ENCODE results near the gene SAXO2.
"Not testable (repeated sequence)": the region's sequence is repeated elsewhere in the genome, so short reads cannot be mapped to it uniquely, and the experiment has no call there.

SAXO2 gene

GRCh38 chr15:82286475-82286874, 23.9 kb downstream of the SAXO2 start:
- DNase-seq (ENCODE audit: low read depth): not testable (repeated sequence)

GRCh38 chr15:82288202-82288601, 25.6 kb downstream of the SAXO2 start:
- DNase-seq (ENCODE audit: low read depth): not testable (repeated sequence)

GRCh38 chr15:82292271-82292670, 29.7 kb downstream of the SAXO2 start:
- DNase-seq (ENCODE audit: low read depth): no peak

- no peak for DNase-seq (ENCODE audit: low read depth)
Observed at GRCh38 chr15:82294061-82294690, 31.6 kb downstream of the SAXO2 start.

GRCh38 chr15:82297546-82297945, 34.9 kb downstream of the SAXO2 start:
- no peak for DNase-seq (ENCODE audit: low read depth)

GRCh38 chr15:82298032-82298431, 35.4 kb downstream of the SAXO2 start:
- DNase-seq (ENCODE audit: low read depth): no peak

GRCh38 chr15:82298520-82298919, 35.9 kb downstream of the SAXO2 start:
- peak; percentile 36 for DNase-seq (ENCODE audit: low read depth)

- not testable (repeated sequence) for DNase-seq (ENCODE audit: low read depth)
Observed at GRCh38 chr15:82299511-82299914, 36.9 kb downstream of the SAXO2 start.

- DNase-seq (ENCODE audit: low read depth): not testable (repeated sequence)
Observed at GRCh38 chr15:82300326-82300725, 37.7 kb downstream of the SAXO2 start.

- DNase-seq (ENCODE audit: low read depth): no peak
Observed at GRCh38 chr15:82300883-82301282, 38.3 kb downstream of the SAXO2 start.

GRCh38 chr15:82301296-82302016, 38.8 kb downstream of the SAXO2 start:
- no peak for DNase-seq (ENCODE audit: low read depth)

GRCh38 chr15:82303956-82304777, 41.5 kb downstream of the SAXO2 start:
- DNase-seq (ENCODE audit: low read depth): no peak

GRCh38 chr15:82304778-82305090, 42.1 kb downstream of the SAXO2 start:
- DNase-seq (ENCODE audit: low read depth): no peak

- DNase-seq (ENCODE audit: low read depth): no peak
Observed at GRCh38 chr15:82305621-82306048, 43.0 kb downstream of the SAXO2 start.

- DNase-seq (ENCODE audit: low read depth): no peak
Observed at GRCh38 chr15:82306791-82307713, 44.4 kb downstream of the SAXO2 start.

GRCh38 chr15:82307714-82308081, 45.1 kb downstream of the SAXO2 start:
- no peak for DNase-seq (ENCODE audit: low read depth)

- no peak for DNase-seq (ENCODE audit: low read depth)
Observed at GRCh38 chr15:82309802-82310201, 47.2 kb downstream of the SAXO2 start.

GRCh38 chr15:82311321-82311720, 48.7 kb downstream of the SAXO2 start:
- not testable (repeated sequence) for DNase-seq (ENCODE audit: low read depth)

GRCh38 chr15:82312586-82313349, 50.1 kb downstream of the SAXO2 start:
- DNase-seq (ENCODE audit: low read depth): no peak

- no peak for DNase-seq (ENCODE audit: low read depth)
Observed at GRCh38 chr15:82313446-82313845, 50.8 kb downstream of the SAXO2 start.
